GM21390 (cell line): ENCODE data around the gene SPRN.
"Not testable (repeated sequence)": the region's sequence is repeated elsewhere in the genome, so short reads cannot be mapped to it uniquely, and the experiment has no call there.

Source experiments
- ATAC-seq: cut with Tn5 transposase; IDR thresholded peaks from one replicate; pipeline ENCODE4 v1.9.1; 2021; ENCODE audit not compliant: unreplicated experiment

SPRN gene

DNA sequence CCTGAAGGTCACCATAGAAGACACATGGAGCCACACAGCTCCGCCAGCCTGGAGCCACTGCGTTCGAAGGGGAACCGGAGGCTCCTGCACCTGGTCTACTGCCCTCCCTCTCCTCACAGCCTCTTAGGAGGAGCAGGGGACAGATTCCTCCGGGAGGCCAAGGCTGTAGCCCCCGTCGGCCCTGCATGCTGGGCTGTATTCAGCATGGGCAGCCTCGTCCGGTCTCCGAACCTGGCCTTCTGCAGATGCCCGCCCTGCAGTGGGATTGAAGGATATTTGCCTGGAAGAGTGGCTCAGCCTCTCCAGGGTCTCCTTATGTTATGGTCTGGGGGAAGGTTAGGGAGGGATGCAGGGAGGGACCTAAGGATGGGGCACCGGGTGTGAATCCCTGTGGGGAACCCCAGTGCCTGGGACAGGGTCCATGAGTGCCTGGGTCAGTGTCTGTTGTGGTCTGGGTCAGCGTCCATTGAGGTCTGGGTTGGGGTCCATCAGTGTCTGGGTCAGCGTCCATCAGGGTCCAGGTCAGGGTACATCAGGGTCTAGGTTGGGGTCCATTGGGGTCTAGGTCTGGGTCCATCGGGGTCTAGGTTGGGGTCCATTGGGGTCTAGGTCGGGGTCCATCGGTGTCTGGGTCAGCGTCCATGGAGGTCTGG is 16.3 kb upstream of the SPRN start:
- no peak for ATAC-seq

DNA sequence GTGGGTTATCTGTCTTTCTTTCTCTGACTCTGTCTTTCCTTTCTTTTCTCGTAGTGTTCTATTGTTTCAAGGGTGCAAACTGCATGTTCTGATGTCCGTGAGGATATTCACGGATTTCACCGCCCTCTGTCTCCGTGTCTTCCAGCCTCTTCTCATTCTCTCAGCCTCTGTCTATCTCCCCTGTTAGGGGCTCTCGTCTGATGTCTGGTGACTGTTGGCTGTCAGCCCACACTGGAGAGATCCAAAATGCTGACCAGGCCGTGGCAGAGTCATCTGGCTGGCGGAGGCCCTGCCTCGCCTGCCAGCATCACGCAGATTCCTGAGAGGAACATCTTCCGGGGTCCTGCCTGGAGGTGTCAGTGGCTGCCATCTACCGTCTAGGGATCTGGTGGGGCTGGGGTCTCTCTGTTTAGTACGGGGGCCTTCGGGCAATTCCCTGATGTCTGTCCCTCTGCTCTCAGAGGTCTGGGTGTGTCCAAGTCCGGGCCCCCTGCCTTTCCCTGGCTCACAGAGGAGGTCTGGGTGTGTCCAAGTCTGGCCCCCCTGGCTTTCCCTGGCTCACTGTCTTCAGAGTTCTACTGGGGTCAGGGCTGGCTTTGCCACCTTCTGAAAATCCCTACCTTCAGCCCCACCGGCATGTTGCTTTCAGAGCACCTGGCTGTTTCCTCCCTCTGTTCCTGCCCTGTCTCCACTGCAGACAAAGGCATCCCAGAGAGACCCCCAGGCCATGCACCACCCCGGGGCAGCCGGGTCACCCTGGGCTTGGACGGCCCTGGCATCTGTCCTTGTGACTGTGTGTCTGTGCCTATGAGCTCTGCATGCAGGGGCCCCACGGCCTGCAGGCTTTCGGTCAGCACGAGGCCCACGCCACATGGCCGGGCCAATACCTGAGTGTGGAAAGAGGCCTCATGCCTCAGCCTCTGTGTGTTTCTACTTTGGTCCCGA is 15.4 kb upstream of the SPRN start:
- ATAC-seq = no peak

DNA sequence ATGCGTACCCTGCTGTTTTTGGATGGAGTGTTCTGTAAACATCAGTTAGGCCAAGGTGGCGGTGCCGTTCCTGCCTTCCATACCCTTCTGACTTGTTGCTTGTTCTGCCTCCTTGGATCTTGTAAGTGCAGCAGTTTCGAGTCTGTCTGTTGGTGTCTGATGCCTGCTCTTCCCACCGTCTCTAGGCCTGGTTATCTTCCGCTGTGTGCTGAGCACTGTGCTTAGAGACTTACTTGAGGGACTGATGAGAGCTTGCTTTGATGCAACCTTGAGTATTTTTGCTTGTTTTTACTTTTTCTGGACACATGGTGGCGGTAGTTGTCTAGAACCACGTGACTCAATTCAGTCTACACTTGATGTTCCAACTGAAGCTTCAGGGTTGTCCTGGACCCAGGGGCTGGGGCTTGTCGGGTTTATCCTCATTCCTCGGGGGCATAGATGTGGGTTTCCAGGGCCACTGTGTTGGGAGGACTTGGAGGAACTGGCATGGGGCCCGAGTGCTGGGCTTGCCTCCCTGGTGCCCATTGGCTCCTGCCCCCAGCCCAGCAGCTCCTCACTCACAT is 14.4 kb upstream of the SPRN start:
- ATAC-seq = no peak

DNA sequence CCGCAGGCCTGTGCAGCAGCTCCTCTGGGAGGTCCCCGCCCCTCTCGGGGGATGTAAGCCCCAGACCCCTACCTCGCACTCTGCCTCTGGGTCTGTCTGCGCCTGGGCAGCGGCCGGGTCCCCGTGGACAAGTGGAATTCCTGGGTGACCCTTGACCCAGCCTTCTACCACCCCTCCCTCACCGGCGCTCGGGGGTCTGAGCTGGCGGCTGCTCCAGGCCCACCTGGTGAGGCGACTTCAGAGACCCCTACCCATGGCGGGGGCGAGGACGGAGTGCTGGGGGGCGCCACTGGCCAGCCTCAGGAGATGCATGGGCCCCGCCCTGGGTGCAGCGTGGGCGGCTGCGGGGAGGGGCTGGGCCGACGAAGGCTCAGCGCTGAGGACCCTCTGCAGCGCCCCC is 8.4 kb upstream of the SPRN start:
- ATAC-seq = not testable (repeated sequence)

DNA sequence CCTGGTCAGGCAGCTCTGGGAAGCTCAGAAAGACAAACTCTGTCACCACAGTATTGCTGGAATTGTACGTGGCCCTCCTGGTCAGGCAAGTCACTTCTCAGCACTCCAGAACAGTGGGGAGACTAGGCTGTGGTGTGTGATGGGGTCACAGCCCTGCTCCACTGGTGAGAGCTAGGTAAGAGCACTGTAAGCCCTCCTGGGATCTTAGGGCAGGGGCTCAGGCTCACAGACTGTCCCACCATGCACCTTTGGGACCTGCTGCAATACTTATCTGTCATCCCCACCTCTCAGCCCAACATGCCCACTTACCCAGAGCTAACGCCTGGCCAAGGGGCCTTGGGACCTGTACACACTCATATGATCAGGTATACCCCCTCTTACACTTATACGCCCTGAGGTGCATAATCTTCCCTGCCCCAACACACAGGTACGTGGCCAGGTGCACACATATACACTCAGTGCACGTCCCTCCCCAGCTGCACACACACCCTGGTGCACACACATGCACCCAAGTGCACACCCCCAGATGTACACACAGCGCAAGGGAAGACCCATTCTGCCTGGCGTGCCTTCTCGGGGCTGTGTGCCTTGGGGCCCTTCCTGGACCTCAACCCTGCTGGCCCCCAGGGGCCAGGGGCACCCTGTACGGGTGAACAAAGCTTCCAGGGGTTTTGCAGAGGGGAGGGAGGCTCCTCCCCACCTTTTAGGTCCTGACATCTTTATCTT is 7.6 kb upstream of the SPRN start:
- not testable (repeated sequence) for ATAC-seq

DNA sequence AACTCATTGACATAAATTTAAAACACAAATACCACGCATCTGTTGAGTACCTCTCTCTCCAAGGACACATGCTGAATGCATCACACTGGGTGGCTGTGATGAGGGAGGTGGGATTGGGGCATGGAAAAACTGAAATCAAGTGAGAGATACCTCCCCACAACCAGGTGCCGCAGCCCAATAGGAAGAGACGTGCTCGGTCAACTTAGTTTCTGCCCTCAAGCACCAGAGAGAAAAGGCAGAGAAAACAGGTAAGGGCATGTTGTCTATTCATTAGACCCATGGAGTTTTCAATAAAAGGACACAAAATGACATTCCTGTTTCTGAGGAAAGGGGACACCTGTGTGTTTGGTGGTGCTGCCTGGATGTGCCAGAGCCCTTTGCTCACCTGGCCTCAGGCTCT is 5.1 kb upstream of the SPRN start:
- ATAC-seq = not testable (repeated sequence)

DNA sequence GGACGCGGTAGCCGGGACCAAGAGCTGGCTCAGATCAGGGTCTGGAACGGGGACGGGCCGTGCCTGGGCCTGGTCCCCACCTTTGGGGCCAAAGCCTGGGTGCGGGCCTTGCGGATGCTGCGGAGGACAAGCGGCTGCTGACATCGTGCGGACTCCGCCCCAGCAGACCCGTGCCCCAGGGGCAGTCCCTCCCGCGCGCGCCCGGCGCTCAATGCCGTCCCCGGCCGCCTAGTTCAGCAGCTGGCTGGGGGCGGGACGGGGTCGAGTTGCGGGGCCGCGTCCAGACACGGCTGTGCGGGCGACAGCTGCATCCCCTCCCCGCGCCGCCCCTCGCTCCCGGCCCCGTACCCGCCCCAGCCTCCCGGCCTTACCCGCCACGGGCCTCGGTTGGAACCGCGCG is 323 bp downstream of the SPRN start:
- ATAC-seq = not testable (repeated sequence)

DNA sequence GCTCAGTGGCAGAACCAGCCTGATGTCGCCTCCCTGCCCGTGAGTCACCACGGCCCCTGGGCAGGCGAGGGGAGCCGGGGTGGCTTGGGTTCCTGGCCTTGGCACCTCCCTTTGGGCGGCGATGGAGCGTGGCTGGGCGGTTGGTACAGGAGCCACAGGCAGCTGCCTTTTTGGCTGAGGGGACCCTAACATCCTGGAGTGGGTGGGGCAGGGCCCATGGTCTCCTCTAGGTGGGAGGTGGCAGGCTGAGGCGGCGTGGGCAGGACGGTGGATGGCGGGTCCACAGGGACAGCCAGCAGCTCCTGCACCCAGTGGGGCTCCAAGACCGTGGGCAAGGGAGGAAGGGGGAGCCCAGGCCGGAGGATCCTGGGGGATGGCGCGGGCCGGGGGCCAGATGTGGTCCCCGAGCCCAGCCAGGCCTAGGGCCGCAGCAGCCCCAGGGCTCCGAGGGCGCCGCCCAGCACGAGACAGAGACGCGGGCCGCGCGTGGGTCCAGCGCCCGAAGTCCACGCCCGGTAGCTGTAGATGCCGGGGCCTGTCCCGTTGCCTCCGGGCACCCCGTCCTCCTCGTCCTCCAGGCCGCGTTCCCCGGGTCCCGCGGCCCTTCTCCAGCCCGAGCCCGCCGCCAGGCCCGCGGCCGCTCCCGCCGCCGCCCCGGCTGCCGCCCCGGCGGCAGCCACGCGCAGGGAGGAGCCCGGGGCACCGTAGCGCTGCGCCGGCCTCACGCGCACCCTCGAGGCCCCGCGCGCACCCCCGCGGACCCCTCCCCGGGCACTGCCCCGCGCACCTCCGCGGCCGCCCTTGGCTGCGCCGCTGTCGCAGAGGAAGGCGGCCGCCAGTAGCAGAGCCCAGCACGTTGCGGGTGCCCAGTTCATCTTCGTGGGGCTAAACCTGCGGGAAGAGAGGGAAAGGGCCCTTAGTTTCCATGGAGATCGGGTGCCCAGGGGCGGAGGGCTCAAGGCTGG is 1.3 kb downstream of the SPRN start:
- no peak for ATAC-seq

DNA sequence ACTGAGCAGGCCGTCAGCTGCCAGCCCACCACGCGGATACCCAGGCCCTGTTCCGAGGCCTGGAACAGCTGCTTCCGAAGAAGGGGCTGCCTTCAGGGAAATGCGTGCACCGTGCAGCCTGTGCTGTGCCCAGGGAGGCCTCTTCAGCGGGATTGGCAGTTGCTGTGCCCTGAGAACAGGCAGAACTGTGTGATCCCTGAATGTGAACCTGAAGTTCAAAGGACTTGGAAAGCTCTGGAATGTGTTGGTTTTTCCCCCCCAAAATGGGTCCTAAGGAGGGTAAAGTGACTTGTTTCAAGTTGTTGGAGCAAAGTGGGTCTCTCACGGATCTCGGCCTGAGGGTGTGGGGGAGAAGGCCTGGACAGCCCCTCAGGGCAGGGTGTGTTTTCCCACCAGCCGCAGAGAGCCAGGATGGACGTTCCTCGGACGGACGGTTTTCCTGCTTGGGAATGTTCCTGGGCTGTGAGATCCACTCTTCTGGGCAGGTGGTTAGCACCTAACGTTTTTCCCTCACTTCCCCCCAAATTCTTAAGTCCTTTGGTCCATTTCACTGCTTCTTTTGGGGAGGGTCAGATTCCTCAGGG is 2.1 kb downstream of the SPRN start:
- no peak for ATAC-seq

DNA sequence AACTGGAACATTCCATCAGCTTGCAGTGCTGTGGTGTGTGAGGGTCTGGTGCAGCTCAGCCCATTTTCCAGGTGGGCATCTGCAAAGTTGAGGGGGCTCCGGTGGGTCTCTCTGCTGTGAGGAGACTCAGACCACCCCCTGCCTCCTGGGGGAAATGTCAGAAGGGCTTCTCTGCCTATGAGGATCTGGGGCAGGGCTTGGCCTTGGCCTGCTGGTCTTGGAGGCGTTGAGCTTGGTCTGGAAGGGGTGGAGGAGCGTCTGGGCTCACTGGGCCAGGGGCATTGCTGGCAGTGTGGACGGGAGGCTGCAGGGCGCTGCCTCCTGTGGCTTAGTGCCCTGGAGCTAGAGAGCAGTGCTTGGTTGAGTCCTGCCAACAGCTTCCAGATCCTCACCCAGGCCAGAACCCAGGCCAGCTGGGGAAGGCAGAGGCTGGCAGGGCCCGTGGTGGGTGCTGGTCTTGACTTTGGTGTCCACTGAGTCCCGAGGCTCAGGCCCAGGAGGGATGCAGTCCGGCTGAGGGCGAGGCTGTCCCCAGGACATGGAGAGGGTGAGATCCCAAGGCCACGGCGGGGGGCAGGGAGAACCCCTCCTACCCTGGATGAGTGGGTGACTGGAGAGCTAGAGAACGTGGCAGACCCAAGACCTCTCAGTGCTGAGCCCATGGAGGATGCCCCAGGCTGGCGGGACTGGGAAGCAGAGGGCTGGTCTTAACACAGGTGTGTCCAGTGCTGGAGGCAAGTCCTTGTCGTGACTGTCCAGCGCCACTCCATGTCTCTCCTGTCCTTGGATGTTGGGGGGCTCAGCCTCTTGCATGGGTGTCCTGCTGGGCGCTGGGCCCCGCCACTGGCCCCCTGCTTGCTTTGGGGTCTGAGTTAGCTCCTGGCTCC is 2.8 kb downstream of the SPRN start:
- ATAC-seq = no peak

DNA sequence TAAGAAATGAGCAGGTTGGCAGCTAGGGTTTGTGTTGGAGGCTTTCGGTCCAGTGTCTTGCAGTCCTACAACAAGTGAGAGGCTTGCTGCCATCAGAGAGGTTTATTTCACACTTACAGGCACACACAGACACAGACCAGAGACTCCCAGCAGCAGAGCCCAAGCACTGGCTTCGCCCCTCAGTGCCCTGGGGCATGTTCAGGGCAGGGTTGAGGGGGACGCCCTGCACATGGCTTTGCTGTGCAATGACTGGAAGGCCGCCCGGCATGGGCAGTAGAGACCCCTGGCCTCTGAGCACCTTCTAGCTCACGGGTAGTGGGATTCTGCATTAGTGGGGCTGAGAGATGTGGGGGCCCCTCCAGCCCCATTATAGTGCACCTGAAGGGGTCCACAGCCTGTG is 3.8 kb downstream of the SPRN start:
- no peak for ATAC-seq

DNA sequence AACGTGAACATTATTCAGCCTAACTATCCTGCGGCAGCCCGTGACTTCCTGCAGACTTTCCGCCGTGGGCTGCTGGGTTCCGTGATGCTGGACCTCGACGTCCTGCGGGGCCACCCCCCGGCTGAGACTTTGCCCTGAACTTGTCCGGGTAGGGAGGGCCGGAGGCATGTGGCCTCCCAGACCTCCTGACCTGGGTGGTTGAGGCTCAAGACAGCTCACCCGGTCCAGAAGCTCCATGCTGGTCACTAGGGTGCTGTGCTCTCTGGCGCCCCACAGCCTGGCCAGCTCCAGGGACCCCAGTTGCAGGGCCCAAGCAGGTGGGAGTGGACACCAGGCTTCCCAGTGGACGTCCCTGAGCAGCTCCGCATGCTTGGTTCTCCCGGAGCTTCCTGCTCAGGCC is 4.4 kb downstream of the SPRN start:
- ATAC-seq = no peak

DNA sequence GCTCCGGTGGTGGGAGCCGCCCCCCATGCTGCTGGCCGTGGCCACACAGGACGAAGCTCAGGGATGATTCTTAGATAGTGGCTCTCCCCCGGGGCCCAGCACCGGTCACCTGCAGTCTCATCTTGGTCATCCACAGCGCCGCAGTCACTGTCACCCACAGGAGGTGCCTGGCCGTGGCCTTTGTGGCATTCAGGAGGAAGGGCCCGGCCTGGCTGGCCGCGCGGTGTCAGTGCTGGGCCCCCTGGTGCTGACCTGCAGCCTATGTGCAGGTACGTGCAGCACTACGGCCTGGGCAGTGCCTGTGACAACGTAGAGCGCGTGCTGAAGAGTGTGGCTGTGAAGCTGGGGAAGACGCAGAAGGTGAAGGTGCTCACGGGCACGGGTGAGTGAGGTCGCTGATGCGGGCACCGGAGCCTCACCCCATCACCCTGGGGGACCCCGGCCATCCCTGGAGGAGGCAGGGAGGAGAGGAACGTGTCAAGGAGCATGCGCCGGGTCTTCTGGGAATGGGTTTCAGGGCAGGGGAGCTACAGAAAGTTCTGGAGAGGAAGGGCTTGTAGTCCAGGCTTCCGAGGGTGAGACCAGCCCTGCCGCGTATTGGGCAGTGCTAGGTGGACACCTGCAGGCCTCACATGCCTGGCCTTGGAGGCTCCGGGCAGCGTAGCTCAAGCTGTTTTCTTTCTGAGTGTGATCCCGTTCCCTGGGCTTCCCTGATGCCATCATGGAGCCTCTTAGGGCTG is 5.0 kb downstream of the SPRN start:
- ATAC-seq = no peak

DNA sequence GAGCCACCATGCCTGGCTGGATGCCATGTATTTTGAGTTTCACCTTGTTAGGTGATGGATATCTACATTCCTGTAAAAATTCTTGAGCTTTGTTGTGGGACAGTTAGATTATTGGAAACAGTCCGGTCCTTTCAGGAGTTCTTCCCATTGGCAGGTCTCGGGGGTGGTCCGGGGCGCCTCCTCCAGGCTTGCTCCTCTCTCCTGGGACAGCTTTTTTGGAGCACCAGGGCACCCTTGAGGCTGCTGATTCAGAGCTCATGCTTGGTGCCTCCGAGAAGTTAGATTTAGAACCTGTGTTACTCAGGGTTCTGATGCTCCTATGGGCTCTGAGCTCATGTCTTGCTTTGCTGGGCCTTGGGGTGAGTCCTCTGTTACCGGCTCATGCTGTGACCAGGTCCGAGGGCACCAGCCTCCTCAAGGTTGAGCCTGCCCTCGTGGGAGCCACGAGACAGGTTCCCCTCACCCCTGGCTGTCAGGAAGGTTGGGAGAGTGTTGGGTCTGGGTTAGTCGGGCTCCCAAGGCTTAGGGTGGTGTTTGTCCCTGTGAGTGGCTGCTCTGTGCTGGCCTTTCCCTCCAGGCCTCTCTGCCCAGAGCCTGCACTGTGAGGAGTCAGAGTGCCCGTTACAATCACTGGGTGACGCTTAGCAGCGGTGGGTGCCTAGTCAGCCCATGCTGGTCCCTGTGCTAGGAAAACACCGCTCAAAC is 6.0 kb downstream of the SPRN start:
- no peak for ATAC-seq

DNA sequence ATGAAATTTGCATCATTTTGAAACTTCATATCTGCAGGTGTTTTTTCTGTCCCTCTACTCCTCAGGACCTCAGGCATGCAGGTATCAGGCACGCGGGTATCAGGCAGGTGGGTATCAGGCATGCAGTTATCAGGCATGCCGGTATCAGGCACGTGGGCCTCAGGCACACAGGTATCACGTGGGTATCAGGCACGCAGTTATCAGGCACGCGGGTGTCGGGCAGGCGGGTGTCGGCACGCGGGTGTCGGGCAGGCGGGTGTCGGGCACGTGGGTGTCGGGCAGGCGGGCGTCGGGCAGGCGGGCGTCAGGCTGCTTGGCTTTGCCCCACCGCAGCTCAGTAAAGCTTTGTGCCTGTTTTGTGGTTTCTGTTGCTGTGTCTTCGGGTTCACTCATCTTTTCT is 8.7 kb downstream of the SPRN start:
- ATAC-seq = no peak

DNA sequence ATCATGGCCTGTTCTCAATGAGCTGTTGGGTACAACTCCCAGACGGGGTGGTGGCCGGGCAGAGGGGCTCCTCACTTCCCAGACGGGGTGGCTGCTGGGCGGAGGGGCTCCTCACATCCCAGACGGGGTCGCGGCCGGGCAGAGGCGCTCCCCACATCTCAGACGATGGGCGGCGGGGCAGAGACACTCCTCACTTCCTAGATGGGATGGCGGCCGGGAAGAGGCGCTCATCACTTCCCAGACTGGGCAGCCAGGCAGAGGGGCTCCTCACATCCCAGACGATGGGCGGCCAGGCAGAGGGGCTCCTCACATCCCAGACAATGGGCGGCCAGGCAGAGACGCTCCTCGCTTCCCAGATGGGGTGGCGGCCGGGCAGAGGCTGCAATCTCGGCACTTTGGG is 10.0 kb downstream of the SPRN start:
- ATAC-seq = not testable (repeated sequence)

DNA sequence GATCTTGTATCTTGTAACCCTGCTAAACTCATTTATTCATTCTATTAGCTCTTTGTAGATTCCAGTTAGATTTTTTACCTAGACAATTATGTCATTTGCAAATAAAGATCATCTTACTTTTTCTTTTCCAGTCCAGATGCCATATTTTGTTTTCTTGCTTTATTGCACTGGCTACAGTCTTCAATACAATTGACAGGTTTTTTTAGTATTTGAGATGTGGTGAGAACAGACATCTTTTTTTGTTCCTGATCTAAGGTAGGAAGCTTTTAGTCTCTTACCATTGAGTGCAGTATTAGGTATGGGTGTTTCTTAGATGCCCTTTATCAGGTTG is 12.1 kb downstream of the SPRN start:
- ATAC-seq = no peak
